Measurements from ENCODE around the gene P3H2. TPM values are rescaled to one million over a fixed set of nuclear protein-coding genes. Genes with fewer than 3 reads are reported as not detected.

P3H2 gene, protein sequence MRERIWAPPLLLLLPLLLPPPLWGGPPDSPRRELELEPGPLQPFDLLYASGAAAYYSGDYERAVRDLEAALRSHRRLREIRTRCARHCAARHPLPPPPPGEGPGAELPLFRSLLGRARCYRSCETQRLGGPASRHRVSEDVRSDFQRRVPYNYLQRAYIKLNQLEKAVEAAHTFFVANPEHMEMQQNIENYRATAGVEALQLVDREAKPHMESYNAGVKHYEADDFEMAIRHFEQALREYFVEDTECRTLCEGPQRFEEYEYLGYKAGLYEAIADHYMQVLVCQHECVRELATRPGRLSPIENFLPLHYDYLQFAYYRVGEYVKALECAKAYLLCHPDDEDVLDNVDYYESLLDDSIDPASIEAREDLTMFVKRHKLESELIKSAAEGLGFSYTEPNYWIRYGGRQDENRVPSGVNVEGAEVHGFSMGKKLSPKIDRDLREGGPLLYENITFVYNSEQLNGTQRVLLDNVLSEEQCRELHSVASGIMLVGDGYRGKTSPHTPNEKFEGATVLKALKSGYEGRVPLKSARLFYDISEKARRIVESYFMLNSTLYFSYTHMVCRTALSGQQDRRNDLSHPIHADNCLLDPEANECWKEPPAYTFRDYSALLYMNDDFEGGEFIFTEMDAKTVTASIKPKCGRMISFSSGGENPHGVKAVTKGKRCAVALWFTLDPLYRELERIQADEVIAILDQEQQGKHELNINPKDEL
- total RNA-seq = 9.0 and 18.1 TPM in 2 replicates

GRCh38 chr3:190120269-190121060 lies at the start of gene P3H2:
TSS of gene P3H2 (minus strand) at chr3:190120897. CDS start at chr3:190120731, 166 bp downstream.

Other genes starting within 250 kb of the P3H2 start
- 24.5 and 226 TPM in 2 replicates for gene CLDN1, start 201.5 kb upstream of the P3H2 start, total RNA-seq

All from tracheal epithelial cell (primary cell).